Astrocyte of the cerebellum (primary cell): ENCODE data around the gene TTN.

ENCODE experiments used
- DNase-seq: peaks from one replicate; pipeline ENCODE4 v3.0.0-alpha.2; 2011; ENCODE audit warnings: low read depth
- H3K4me3 ChIP-seq: 2 replicates; pipeline ENCODE4 v1.5.1; 2011; ENCODE audit warnings: mild to moderate bottlenecking, low read depth, low read length, moderate library complexity
- CTCF ChIP-seq: IDR thresholded peaks from 2 replicates; pipeline ENCODE4 v1.5.1; 2012; ENCODE audit warnings: low read length, low read depth, moderate library complexity, mild to moderate bottlenecking; ENCODE audit errors: missing control alignments
- in situ Hi-C: cut with HindIII; loops from 2 replicates; pipeline ENCODE4 v1.10.0; 2017; ENCODE audit warnings: low sequenced_read_pairs

TTN gene

GRCh38 chr2:178514664-178515063 is 292.6 kb downstream of the TTN start:
- DNase-seq: peak; percentile 26
- in situ Hi-C loops: no loop called here
- TF ChIP-seq CTCF: no peak
- no peak overlapping the region for H3K4me3 ChIP-seq

GRCh38 chr2:178513876-178514275 is 293.3 kb downstream of the TTN start:
- no peak for TF ChIP-seq CTCF
- in situ Hi-C loops: no loop called here
- no peak overlapping the region for H3K4me3 ChIP-seq
- DNase-seq: no peak

GRCh38 chr2:178512484-178512883 is 294.7 kb downstream of the TTN start:
- no peak for TF ChIP-seq CTCF
- in situ Hi-C loops: no loop called here
- H3K4me3 ChIP-seq: no peak overlapping the region
- DNase-seq: peak; percentile 39

GRCh38 chr2:178510384-178510783 is 296.8 kb downstream of the TTN start:
- TF ChIP-seq CTCF: no peak
- no peak for DNase-seq
- no peak overlapping the region for H3K4me3 ChIP-seq
- in situ Hi-C loops: no loop called here

- DNase-seq: no peak
- no peak for TF ChIP-seq CTCF
- in situ Hi-C loops: loop anchor here (10.0 kb wide), 1 partner anchor 64 kb away; no protein-coding TSS in a partner anchor
- no peak overlapping the region for H3K4me3 ChIP-seq
Observed at GRCh38 chr2:178508646-178509045, 298.6 kb downstream of the TTN start.

GRCh38 chr2:178506949-178507348 is 300.3 kb downstream of the TTN start:
- H3K4me3 ChIP-seq: no peak overlapping the region
- DNase-seq: no peak
- in situ Hi-C loops: loop anchor here (10.0 kb wide), 1 partner anchor 62 kb away; no protein-coding TSS in a partner anchor
- no peak for TF ChIP-seq CTCF

GRCh38 chr2:178506524-178506923 is 300.7 kb downstream of the TTN start:
- TF ChIP-seq CTCF: no peak
- no peak overlapping the region for H3K4me3 ChIP-seq
- in situ Hi-C loops: loop anchor here (10.0 kb wide), 1 partner anchor 62 kb away; no protein-coding TSS in a partner anchor
- DNase-seq: no peak
